Measurements from ENCODE around the gene SLF1.

Gene SLF1

GRCh38 chr5:94682814-94683520 lies 64.5 kb downstream of the SLF1 start:
- no peaks in the 10 kb centered on the region for H3K4me1 ChIP-seq (ENCODE audit: low read depth, poor library complexity, severe bottlenecking)
- H2AFZ ChIP-seq (ENCODE audit: low read depth): no peak overlapping the region
- no peak overlapping the region for H3K9ac ChIP-seq
- no peaks in the 10 kb centered on the region for H4K20me1 ChIP-seq (ENCODE audit: insufficient read depth)
- H3K4me2 ChIP-seq: no peak overlapping the region
- H3K27ac ChIP-seq: no peak overlapping the region
- TF ChIP-seq CTCF (conservative IDR thresholded peaks at IDR 0.05; ENCODE audit: low read depth, low read length): no peak
- no peaks in the 10 kb centered on the region for H3K27me3 ChIP-seq (ENCODE audit: insufficient read depth, low read depth)
- H3K36me3 ChIP-seq (ENCODE audit: insufficient read depth): no peaks in the 10 kb centered on the region
- H3K4me3 ChIP-seq (IDR thresholded peaks at IDR 0.05; ENCODE audit: insufficient read depth, low read depth, low read length): no peak overlapping the region
- no peaks in the 10 kb centered on the region for H3K79me2 ChIP-seq (ENCODE audit: insufficient read depth, low read depth)

- no peaks in the 10 kb centered on the region for H3K27me3 ChIP-seq (ENCODE audit: insufficient read depth, low read depth)
- TF ChIP-seq CTCF (conservative IDR thresholded peaks at IDR 0.05; ENCODE audit: low read depth, low read length): no peak
- H2AFZ ChIP-seq (ENCODE audit: low read depth): no peak overlapping the region
- no peak overlapping the region for H3K27ac ChIP-seq
- no peaks in the 10 kb centered on the region for H3K79me2 ChIP-seq (ENCODE audit: insufficient read depth, low read depth)
- no peaks in the 10 kb centered on the region for H3K4me1 ChIP-seq (ENCODE audit: low read depth, poor library complexity, severe bottlenecking)
- no peak overlapping the region for H3K4me3 ChIP-seq (IDR thresholded peaks at IDR 0.05; ENCODE audit: insufficient read depth, low read depth, low read length)
- H3K4me2 ChIP-seq: no peak overlapping the region
- no peaks in the 10 kb centered on the region for H3K36me3 ChIP-seq (ENCODE audit: insufficient read depth)
- H3K9ac ChIP-seq: no peak overlapping the region
- no peaks in the 10 kb centered on the region for H4K20me1 ChIP-seq (ENCODE audit: insufficient read depth)
Measured at GRCh38 chr5:94689908-94690307, 71.4 kb downstream of the SLF1 start.

GRCh38 chr5:94690778-94691177 lies 72.3 kb downstream of the SLF1 start:
- H4K20me1 ChIP-seq (ENCODE audit: insufficient read depth): no peaks in the 10 kb centered on the region
- H3K79me2 ChIP-seq (ENCODE audit: insufficient read depth, low read depth): no peaks in the 10 kb centered on the region
- H2AFZ ChIP-seq (ENCODE audit: low read depth): no peak overlapping the region
- TF ChIP-seq CTCF (conservative IDR thresholded peaks at IDR 0.05; ENCODE audit: low read depth, low read length): no peak
- H3K4me2 ChIP-seq: no peak overlapping the region
- H3K36me3 ChIP-seq (ENCODE audit: insufficient read depth): no peaks in the 10 kb centered on the region
- H3K9ac ChIP-seq: no peak overlapping the region
- no peak overlapping the region for H3K27ac ChIP-seq
- H3K4me1 ChIP-seq (ENCODE audit: low read depth, poor library complexity, severe bottlenecking): no peaks in the 10 kb centered on the region
- H3K4me3 ChIP-seq (IDR thresholded peaks at IDR 0.05; ENCODE audit: insufficient read depth, low read depth, low read length): no peak overlapping the region
- H3K27me3 ChIP-seq (ENCODE audit: insufficient read depth, low read depth): no peaks in the 10 kb centered on the region

GRCh38 chr5:94691291-94691690 lies 72.8 kb downstream of the SLF1 start:
- TF ChIP-seq CTCF (conservative IDR thresholded peaks at IDR 0.05; ENCODE audit: low read depth, low read length): no peak
- H3K4me2 ChIP-seq: no peak overlapping the region
- H2AFZ ChIP-seq (ENCODE audit: low read depth): no peak overlapping the region
- H3K4me3 ChIP-seq (IDR thresholded peaks at IDR 0.05; ENCODE audit: insufficient read depth, low read depth, low read length): no peak overlapping the region
- no peaks in the 10 kb centered on the region for H3K79me2 ChIP-seq (ENCODE audit: insufficient read depth, low read depth)
- H3K9ac ChIP-seq: no peak overlapping the region
- no peaks in the 10 kb centered on the region for H3K36me3 ChIP-seq (ENCODE audit: insufficient read depth)
- H3K27ac ChIP-seq: no peak overlapping the region
- no peaks in the 10 kb centered on the region for H3K27me3 ChIP-seq (ENCODE audit: insufficient read depth, low read depth)
- no peaks in the 10 kb centered on the region for H3K4me1 ChIP-seq (ENCODE audit: low read depth, poor library complexity, severe bottlenecking)
- H4K20me1 ChIP-seq (ENCODE audit: insufficient read depth): no peaks in the 10 kb centered on the region

Measured in KMS-11 (cell line).